Activated naive CD4-positive, alpha-beta T cell treated with anti-CD3 and anti-CD28 coated beads, Interleukin-2, amount 10 ng/mL, durations not matched to agents 7 days and 5 days (primary cell): Measurements from ENCODE around the gene C1orf232.

ENCODE experiments used
- CTCF ChIA-PET: fragments of 350-600 bp; sonication (Branson Sonifier 250); formaldehyde crosslinking; loops from one replicate; lab custom pipeline; 2021; ENCODE audit warnings: antibody characterized with exemption; lab: Charles Lee
- DNase-seq: peaks from one replicate; pipeline ENCODE4 v3.0.0-alpha.2; 2020
- H3K27ac Mint-ChIP-seq: one replicate; pipeline ENCODE4 v1.8.0; 2021; ENCODE audit warnings: mild to moderate bottlenecking, moderate library complexity, mixed read lengths
- H3K27me3 Mint-ChIP-seq: one replicate; pipeline ENCODE4 v1.8.0; 2021; ENCODE audit warnings: mild to moderate bottlenecking, mixed read lengths
- H3K36me3 Mint-ChIP-seq: one replicate; pipeline ENCODE4 v1.8.0; 2021; ENCODE audit warnings: mixed read lengths
- H3K4me1 Mint-ChIP-seq: one replicate; pipeline ENCODE4 v1.8.0; 2021; ENCODE audit warnings: mixed read lengths
- H3K4me3 Mint-ChIP-seq: one replicate; pipeline ENCODE4 v1.8.0; 2021; ENCODE audit warnings: mild to moderate bottlenecking, moderate library complexity, mixed read lengths
- H3K9me3 Mint-ChIP-seq: one replicate; pipeline ENCODE4 v1.8.0; 2021; ENCODE audit warnings: mixed read lengths

The C1orf232 gene

DNA sequence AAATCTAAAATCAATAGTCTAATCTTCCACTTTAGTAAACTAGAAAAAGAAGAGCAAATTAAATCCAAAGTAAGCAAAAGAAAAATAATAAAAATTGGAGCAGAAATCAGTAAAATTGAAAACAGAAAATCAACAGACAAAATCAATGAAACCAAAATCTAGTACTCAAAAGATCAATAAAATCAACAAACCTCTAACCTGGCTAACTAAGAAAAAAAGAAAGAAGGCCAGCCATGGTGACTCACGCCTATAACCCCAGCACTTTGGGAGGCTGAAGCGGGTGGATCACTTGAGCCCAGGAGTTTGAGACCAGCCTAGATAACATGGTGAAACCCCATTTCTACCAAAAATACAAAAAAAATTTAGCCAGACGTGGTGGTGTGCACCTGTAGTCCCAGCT is 34.3 kb downstream of the C1orf232 start:
- Mint-ChIP-seq H3K4me1 (peaks cover 24% of the 10 kb centered on the region), H3K4me3 (no peak overlapping the region), H3K27ac (no peak overlapping the region), H3K27me3 (no peaks in the 10 kb centered on the region), H3K36me3 (peaks cover 2% of the 10 kb centered on the region), H3K9me3 (no peaks in the 10 kb centered on the region)
- CTCF ChIA-PET, result no interaction called here
- no peak for DNase-seq

DNA sequence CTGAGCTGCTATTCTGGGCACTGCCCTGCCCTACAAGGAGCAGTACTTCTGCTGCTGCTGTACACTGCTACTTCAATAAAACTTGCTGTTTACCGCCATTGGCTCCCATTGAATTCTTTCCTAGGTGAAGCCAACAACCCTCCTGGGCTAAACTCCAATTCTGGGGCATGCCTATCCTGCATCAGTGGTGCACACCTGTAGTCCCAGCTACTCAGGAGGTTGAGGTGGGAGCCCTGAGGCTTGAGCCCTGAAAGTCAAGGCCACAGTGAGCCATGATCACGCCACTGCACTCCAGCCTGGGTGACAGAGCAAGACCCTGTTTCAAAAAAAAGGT is 36.0 kb downstream of the C1orf232 start:
- Mint-ChIP-seq H3K4me3 (no peak overlapping the region), H3K27me3 (no peaks in the 10 kb centered on the region), H3K4me1 (peaks cover 21% of the 10 kb centered on the region), H3K9me3 (no peaks in the 10 kb centered on the region), H3K36me3 (peaks cover 4% of the 10 kb centered on the region), H3K27ac (no peak overlapping the region)
- CTCF ChIA-PET, result no interaction called here
- DNase-seq, result no peak

DNA sequence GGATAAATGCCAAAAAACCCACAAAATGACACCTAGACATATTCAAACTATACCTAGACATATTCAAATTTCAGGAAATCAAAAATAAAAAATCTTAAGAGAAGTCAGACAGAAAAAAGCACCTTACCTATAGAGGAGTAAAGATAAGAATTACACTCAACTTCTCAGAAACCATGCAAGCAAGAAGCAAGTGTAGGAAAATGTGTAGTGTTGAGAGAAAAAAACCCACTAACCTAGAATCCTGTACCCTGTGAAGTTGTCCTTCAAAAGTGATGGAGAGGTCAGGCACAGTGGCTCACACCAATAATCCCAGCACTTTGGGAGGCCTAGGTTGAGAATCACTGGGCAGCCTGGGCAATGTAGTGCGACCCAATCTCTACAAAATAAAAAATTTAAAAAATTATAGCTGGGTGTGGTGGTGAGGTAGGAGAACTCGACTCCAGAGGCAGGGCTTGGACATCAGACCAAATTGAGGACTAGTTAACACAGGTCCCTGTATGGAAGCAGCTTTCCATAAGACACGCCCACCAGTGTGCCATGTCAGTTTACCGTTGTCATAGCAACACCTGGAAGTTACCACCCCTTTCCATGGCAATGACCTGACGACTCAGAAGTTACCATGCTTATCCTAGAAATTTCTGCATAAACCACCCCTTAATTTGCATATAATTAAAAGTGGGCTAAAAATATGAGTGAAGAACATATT is 36.5 kb downstream of the C1orf232 start:
- no peak overlapping the region for H3K4me3 Mint-ChIP-seq
- peaks cover 5% of the 10 kb centered on the region for H3K36me3 Mint-ChIP-seq
- no peaks in the 10 kb centered on the region for H3K27me3 Mint-ChIP-seq
- CTCF ChIA-PET, result no interaction called here
- peaks cover 26% of the 10 kb centered on the region for H3K4me1 Mint-ChIP-seq
- H3K9me3 Mint-ChIP-seq, result no peaks in the 10 kb centered on the region
- H3K27ac Mint-ChIP-seq, result no peak overlapping the region
- DNase-seq, result no peak

DNA sequence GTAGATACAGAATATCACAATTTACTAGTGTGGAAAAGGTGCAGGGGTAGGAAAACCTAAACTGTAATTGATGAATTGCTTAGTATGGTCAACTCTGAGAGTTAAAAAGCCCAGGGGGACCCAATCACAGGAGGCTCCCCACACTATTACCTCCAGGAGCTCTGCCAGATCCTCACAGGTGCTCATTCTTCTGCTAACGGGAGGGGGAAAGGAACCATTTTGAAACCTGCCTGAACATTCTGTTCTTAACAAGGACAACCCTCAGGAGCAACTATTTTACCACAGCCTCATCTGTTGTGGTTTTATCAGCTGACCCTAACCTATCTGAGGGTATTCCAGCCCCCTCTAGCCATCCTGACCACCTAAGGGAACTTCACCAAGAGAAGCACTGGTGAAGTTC is 38.1 kb downstream of the C1orf232 start:
- no peak for DNase-seq
- CTCF ChIA-PET, result interaction anchor here (0.8 kb wide), 1 partner anchor 14 kb away, joined by 3 read pairs; no protein-coding TSS in a partner anchor
- H3K4me3 Mint-ChIP-seq, result no peak overlapping the region
- no peaks in the 10 kb centered on the region for H3K27me3 Mint-ChIP-seq
- H3K9me3 Mint-ChIP-seq, result no peaks in the 10 kb centered on the region
- H3K4me1 Mint-ChIP-seq, result peaks cover 42% of the 10 kb centered on the region
- no peak overlapping the region for H3K27ac Mint-ChIP-seq
- H3K36me3 Mint-ChIP-seq, result peaks cover 10% of the 10 kb centered on the region

DNA sequence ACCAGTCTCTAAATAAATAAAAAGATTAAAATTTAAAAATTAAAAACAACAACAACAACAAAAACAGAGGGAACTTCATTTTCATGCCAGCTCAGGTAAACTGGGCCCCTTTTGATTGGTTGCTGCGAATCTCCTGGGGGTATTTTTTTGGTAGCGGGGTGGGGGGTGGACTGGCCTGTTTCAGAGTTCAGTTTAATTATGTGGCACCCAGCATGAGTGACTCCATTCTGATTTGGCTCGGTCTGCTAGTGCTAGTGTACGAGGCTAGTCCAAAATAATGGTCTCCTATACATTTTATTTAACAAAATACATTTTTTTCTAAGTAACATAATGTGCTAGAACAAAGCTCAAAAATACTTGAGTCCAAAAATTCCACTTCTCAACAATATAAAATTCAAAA is 39.0 kb downstream of the C1orf232 start:
- no peak overlapping the region for H3K27ac Mint-ChIP-seq
- peaks cover 14% of the 10 kb centered on the region for H3K36me3 Mint-ChIP-seq
- no peaks in the 10 kb centered on the region for H3K27me3 Mint-ChIP-seq
- H3K4me3 Mint-ChIP-seq, result no peak overlapping the region
- CTCF ChIA-PET, result interaction anchor here (1.5 to 5.2 kb wide), 3 partner anchors 9 to 25 kb away, joined by 5 to 48 read pairs (median 6); no protein-coding TSS in a partner anchor
- peaks cover 51% of the 10 kb centered on the region for H3K4me1 Mint-ChIP-seq
- no peak for DNase-seq
- H3K9me3 Mint-ChIP-seq, result no peaks in the 10 kb centered on the region

DNA sequence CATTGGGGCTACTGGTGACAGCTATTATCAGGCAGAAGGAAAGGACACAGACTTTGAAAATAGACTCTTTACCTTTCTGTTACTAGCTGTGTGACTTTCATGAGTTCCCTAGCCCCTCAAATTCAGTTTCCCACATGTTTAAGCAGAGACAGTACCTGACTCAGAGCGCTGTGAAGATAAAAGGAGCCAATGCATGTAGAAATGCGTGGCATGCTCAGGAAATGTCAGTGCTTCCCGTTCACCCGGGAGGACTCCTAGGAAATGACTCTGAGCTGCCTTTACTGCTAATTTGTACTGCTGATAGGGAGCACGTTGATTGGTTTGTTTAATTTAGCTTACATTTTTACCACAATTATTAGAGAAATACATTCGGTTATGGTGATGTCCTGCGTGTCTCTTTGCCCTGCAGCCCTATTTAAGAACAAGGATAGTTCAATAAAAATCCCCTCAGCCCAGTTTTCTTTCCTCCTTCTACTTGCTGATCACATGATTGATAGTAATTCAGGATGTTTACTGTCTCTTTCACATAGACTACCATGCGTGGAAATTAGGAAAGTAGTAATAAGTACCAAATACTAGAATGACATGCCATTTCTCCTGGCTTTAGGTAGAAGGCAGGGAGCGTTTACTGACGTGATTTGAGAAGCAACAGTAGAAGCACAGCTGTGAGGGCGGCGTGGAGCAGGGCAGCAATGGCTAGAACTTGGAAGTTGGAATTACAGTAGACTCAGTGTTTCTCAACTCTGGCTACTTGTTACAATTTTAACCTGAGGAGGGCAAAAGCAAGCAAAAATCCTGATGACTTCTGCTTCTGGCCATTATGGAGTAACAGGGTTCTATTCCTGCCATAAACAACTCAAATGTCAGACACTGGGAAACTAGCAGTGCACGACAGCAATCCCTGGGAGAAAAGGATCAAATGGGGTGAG is 41.3 kb downstream of the C1orf232 start:
- H3K27me3 Mint-ChIP-seq, result no peaks in the 10 kb centered on the region
- H3K4me3 Mint-ChIP-seq, result peak overlapping the region; percentile 76
- DNase-seq, result no peak
- peak overlapping the region; percentile 99 for H3K27ac Mint-ChIP-seq
- no peaks in the 10 kb centered on the region for H3K9me3 Mint-ChIP-seq
- CTCF ChIA-PET, result interaction anchor here (0.6 to 5.2 kb wide), 8 partner anchors 11 to 194 kb away, joined by 3 to 48 read pairs (median 6); partner anchors contain the start of gene CEP85
- peaks cover 65% of the 10 kb centered on the region for H3K4me1 Mint-ChIP-seq
- H3K36me3 Mint-ChIP-seq, result peaks cover 24% of the 10 kb centered on the region

DNA sequence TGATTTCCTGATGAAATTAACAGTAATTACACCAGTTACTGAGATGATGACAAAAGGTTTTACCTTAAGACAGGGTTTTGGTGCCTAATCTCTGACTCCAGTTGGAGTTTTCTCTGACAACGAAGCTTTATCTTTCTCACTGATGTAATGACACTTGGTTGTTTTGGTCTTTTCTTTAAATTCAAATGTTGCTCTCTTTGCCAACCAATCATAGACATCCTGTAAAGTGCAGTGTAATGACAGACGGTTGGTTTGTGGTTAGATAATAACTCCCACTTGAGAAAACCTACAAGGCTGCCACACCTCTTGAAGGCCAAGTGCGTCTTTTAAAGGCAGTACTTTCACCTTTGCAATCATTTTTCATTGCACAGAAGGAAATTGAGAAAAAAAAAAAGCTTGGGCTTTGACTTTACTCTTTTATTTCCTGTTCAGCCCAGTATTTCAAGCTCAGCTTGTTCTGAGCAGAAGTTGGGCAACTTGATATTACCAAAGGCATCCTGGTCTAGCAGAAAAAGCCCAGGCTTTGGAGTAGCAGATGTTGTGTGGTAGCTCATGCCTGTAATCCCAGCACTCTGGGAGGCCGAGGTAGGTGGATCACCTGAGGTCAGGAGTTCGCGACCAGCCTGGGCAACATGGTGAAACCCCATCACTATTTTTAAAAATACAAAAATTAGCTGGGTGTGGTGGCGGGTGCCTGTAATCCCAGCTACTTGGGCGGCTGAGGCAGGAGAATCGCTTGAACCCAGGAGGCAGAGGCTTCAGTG is 42.3 kb downstream of the C1orf232 start:
- Mint-ChIP-seq H3K27me3 (no peaks in the 10 kb centered on the region), H3K27ac (peak overlapping the region; percentile 99), H3K36me3 (peaks cover 34% of the 10 kb centered on the region), H3K4me1 (peaks cover 68% of the 10 kb centered on the region), H3K4me3 (peak overlapping the region; percentile 76), H3K9me3 (no peaks in the 10 kb centered on the region)
- CTCF ChIA-PET, result interaction anchor here (0.6 to 5.2 kb wide), 7 partner anchors 12 to 195 kb away, joined by 3 to 48 read pairs (median 6); partner anchors contain the start of gene CEP85
- peak; percentile 71 for DNase-seq

DNA sequence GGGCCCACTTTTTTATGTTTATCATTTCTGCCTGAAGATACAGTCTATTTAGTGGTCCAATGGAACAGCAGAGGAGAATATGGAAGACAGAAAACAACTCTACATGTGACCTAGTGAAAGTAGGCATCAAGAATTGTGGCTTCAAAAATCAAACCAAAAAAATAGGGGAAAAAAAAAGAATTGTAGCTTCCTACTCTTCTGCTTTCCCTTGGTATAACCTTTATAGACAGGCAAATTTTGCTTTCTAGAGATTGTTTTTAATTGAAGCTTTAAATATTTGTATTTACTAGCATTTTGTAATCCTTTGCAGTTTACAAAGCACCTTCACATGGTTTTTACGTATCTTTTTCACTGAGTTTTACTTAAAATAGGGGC is 42.8 kb downstream of the C1orf232 start:
- Mint-ChIP-seq H3K36me3 (peaks cover 33% of the 10 kb centered on the region), H3K27ac (peak overlapping the region; percentile 99), H3K9me3 (no peaks in the 10 kb centered on the region), H3K4me1 (peaks cover 65% of the 10 kb centered on the region), H3K27me3 (no peaks in the 10 kb centered on the region), H3K4me3 (peak overlapping the region; percentile 76)
- CTCF ChIA-PET, result interaction anchor here (1.0 to 5.2 kb wide), 6 partner anchors 13 to 108 kb away, joined by 3 to 48 read pairs (median 6); partner anchors contain the start of gene CEP85
- no peak for DNase-seq

DNA sequence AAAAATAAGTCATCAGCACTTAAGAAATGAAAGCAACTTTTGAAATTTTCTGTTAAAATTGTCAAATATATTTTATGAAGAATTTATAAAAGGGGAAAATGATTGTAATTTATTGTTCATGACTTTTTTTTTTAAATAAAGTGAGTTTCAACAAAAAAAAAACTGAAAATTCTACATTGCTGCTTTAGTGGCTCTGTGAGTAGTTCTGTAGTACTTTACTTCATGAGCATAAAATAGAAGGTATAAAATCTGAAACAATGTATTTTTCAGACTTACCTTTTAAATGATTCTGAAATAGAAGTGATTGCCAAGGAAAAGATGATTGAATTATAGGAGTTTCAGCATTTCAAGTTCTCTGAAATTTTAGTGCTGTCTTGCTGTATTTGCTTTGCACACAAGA is 43.4 kb downstream of the C1orf232 start:
- H3K27ac Mint-ChIP-seq, result peak overlapping the region; percentile 99
- CTCF ChIA-PET, result interaction anchor here (1.3 to 5.2 kb wide), 2 partner anchors 14 to 19 kb away, joined by 3 to 48 read pairs; no protein-coding TSS in a partner anchor
- no peaks in the 10 kb centered on the region for H3K27me3 Mint-ChIP-seq
- DNase-seq, result no peak
- no peak overlapping the region for H3K4me3 Mint-ChIP-seq
- H3K4me1 Mint-ChIP-seq, result peaks cover 65% of the 10 kb centered on the region
- H3K9me3 Mint-ChIP-seq, result no peaks in the 10 kb centered on the region
- peaks cover 33% of the 10 kb centered on the region for H3K36me3 Mint-ChIP-seq

DNA sequence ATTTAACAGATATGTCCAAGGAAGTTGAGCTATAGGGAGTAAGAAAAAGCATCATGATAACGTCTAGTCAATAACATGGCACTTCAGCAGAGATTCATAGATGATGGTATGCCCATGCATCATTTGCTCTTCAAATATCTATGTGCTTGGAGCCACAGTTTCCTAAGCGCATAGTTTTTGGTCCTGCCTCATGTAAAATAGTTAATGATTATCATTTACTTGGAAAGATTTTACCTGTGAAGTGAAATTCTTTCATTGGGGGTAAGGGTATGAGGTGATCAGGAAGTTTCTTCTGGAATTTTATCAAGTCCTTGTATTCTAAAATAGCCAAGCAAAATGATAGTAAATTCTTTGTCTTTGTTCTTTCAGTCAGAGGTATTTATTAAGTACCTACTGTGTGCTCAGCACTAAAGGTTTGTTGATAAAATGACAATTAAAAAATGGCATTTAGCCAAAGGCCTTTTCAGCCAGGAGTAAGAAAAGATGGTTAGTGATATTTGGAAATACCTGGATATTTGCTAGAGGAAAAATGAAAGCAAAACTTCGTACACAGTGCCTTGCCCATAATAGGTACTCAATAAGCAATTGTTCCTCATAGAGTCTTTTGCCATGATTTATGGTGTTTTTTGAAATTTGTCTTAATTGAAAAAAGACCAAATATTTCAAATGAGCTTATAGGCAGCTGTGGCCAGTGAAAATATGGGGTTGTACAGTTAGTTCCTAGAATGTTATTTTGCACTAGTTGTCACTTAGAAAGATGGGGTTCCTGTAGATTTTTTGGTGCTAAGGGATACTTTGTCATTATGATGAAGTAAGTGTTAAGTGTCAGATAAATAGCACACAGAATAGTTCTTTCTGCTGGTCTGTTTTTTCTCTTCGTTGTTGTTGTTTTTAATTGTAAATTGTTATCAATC is 44.1 kb downstream of the C1orf232 start:
- H3K27me3 Mint-ChIP-seq, result no peaks in the 10 kb centered on the region
- DNase-seq, result no peak
- peaks cover 72% of the 10 kb centered on the region for H3K4me1 Mint-ChIP-seq
- peaks cover 40% of the 10 kb centered on the region for H3K36me3 Mint-ChIP-seq
- H3K9me3 Mint-ChIP-seq, result no peaks in the 10 kb centered on the region
- peak overlapping the region; percentile 99 for H3K27ac Mint-ChIP-seq
- no peak overlapping the region for H3K4me3 Mint-ChIP-seq
- CTCF ChIA-PET, result interaction anchor here (1.0 to 5.2 kb wide), 4 partner anchors 13 to 20 kb away, joined by 3 to 48 read pairs (median 8); partner anchors contain the start of gene PDIK1L

DNA sequence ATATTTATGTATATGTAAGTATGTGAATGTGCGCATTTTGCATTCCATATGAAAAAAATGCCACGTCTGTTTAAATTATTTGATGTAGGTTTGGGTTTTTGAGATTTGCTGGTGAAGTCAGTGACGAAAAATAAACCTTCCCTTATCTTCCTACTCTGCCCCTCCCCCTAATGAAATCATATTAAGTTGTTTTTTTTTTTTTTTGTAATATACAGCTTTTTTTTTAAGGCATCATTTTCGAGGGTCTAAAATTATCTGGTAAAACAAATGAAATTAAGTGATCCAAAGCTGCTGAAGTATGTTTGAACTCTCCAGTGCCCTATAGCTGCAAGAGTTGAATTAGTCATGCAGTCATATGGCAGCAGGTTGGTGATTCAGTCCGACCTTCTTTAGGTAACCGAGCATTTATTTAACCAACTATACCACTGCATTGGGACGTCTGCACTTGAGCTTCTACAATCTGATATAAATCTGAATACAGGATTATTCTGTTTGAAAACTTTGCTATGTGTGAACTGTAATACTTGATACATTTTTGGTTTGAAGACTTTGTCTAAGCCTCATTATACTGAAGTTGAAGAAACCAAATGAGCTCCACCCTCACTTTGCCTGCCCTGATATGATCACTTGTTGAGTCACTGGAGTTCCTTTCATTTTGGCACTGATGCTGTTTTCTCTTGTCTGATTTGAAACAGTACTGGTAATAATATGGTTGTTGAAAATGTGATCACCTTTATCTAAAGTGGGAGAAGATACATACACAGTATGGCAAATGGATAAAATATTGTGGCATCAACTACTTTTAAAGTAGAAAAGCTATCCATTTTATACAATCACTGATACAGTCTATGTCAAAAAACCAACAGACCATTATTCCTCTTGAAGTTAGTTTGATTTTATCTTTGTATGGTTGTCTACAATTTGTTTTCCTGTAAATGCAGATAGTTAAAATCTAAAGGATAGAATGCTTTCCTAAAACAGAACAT is 45.5 kb downstream of the C1orf232 start:
- H3K4me1 Mint-ChIP-seq, result peaks cover 81% of the 10 kb centered on the region
- H3K27me3 Mint-ChIP-seq, result no peaks in the 10 kb centered on the region
- peak overlapping the region; percentile 82 for H3K27ac Mint-ChIP-seq
- CTCF ChIA-PET, result interaction anchor here (0.6 to 1.7 kb wide), 8 partner anchors 11 to 227 kb away, joined by 3 to 13 read pairs (median 4); partner anchors contain the start of gene PDIK1L
- H3K4me3 Mint-ChIP-seq, result no peak overlapping the region
- no peaks in the 10 kb centered on the region for H3K9me3 Mint-ChIP-seq
- peaks cover 50% of the 10 kb centered on the region for H3K36me3 Mint-ChIP-seq
- peak; percentile 35 for DNase-seq
